ENCODE data around the gene DPH2.

DPH2 gene

GRCh38 chr1:43969746-43970466 is at the start of gene DPH2:
TSS of gene DPH2 (plus strand) at chr1:43970010. CDS start at chr1:43970176, 166 bp downstream.
- peak; percentile 98 for DNase-seq

GRCh38 chr1:43921022-43921421 is 48.8 kb upstream of the DPH2 start:
- DNase-seq, result no peak

- DNase-seq, result no peak
Observed at GRCh38 chr1:43924516-43924915, 45.3 kb upstream of the DPH2 start.

GRCh38 chr1:43925846-43926245 is 44.0 kb upstream of the DPH2 start:
- no peak for DNase-seq

GRCh38 chr1:43930168-43930948 is 39.5 kb upstream of the DPH2 start:
- peak; percentile 43 for DNase-seq

GRCh38 chr1:43930949-43931275 is 38.9 kb upstream of the DPH2 start:
- DNase-seq, result no peak

GRCh38 chr1:43931711-43932660 is 37.8 kb upstream of the DPH2 start:
- no peak for DNase-seq

- DNase-seq, result no peak
Observed at GRCh38 chr1:43932786-43933385, 36.9 kb upstream of the DPH2 start.

GRCh38 chr1:43933386-43934100 is 36.3 kb upstream of the DPH2 start, which contains the start of gene ARTN:
TSS of gene ARTN (plus strand) at chr1:43933801. CDS start at chr1:43935657, 1,856 bp downstream.
- no peak for DNase-seq

GRCh38 chr1:43934101-43934985 is 35.5 kb upstream of the DPH2 start:
- peak; percentile 71 for DNase-seq

- DNase-seq, result no peak
Observed at GRCh38 chr1:43934986-43935324, 34.9 kb upstream of the DPH2 start.

- no peak for DNase-seq
Observed at GRCh38 chr1:43935711-43936427, 33.9 kb upstream of the DPH2 start.

GRCh38 chr1:43936431-43937151 is 33.2 kb upstream of the DPH2 start:
- DNase-seq, result peak; percentile 24

- DNase-seq, result no peak
Observed at GRCh38 chr1:43937179-43937865, 32.5 kb upstream of the DPH2 start.

- DNase-seq, result no peak
Observed at GRCh38 chr1:43938383-43938782, 31.4 kb upstream of the DPH2 start.

- no peak for DNase-seq
Observed at GRCh38 chr1:43938892-43939587, 30.8 kb upstream of the DPH2 start.

- no peak for DNase-seq
Observed at GRCh38 chr1:43942411-43942810, 27.4 kb upstream of the DPH2 start.

GRCh38 chr1:43944860-43945259 is 24.9 kb upstream of the DPH2 start:
- no peak for DNase-seq

All from hematopoietic multipotent progenitor cell treated with erythropoietin and hydrocortisone succinate and interleukin-3 and kit ligand, for 8 days (in vitro differentiated cells).